ENCODE data around the gene CALN1. TPM values are rescaled to one million over a fixed set of nuclear protein-coding genes. Genes with fewer than 3 reads are reported as not detected.

CALN1 gene
- total RNA-seq, 1 experiment from 2014 or later, result not detected

GRCh38 chr7:72268090-72268489, 144.0 kb downstream of the CALN1 start:
- no peaks in the 10 kb centered on the region for H3K4me1 Mint-ChIP-seq (ENCODE audit: low read depth, unreplicated experiment)
- CTCF ChIA-PET, result no interaction called here
- intact Hi-C loops (cut with micrococcal nuclease; ENCODE audit: unreplicated experiment), result no loop called here
- no peak overlapping the region for H3K4me3 Mint-ChIP-seq (ENCODE audit: unreplicated experiment)
- Histone ChIP-seq H3K4me1 (no peaks in the 10 kb centered on the region), H3K27me3 (replicated peaks; ENCODE audit: control insufficient read depth, insufficient read depth, low read length) (no peaks in the 10 kb centered on the region), H3K9me3 (no peaks in the 10 kb centered on the region; the same call in 1 of the 2 replicates), H3K4me3 (ENCODE audit: low read depth, low read length) (no peak overlapping the region), H3K36me3 (ENCODE audit: control insufficient read depth, insufficient read depth, low read length) (no peaks in the 10 kb centered on the region)
- peaks cover 6% of the 10 kb centered on the region for H3K27me3 Mint-ChIP-seq (ENCODE audit: insufficient read depth, unreplicated experiment)
- TF ChIP-seq CTCF (IDR thresholded peaks at IDR 0.05; ENCODE audit: insufficient read depth in 1 of 2, low read depth in 1 of 2, low read length in 1 of 2, severe bottlenecking in 1 of 2, unreplicated experiment in 1 of 2), result no peak
- BruUV-seq (replicated peaks), result no TSS peak
- no peak overlapping the region for H3K27ac Mint-ChIP-seq (ENCODE audit: unreplicated experiment)
- no peaks in the 10 kb centered on the region for H3K9me3 Mint-ChIP-seq (ENCODE audit: unreplicated experiment)
- no peaks in the 10 kb centered on the region for H3K36me3 Mint-ChIP-seq (ENCODE audit: insufficient read depth, unreplicated experiment)
- POLR2A ChIA-PET, result no interaction called here
- DNase-seq, result no peak

- no peaks in the 10 kb centered on the region for H3K27me3 ChIP-seq (replicated peaks; ENCODE audit: control insufficient read depth, insufficient read depth, low read length)
- POLR2A ChIA-PET, result no interaction called here
- no peaks in the 10 kb centered on the region for H3K4me1 Mint-ChIP-seq (ENCODE audit: low read depth, unreplicated experiment)
- no peak overlapping the region for H3K27ac Mint-ChIP-seq (ENCODE audit: unreplicated experiment)
- no TSS peak for BruUV-seq (replicated peaks)
- H3K36me3 ChIP-seq (ENCODE audit: control insufficient read depth, insufficient read depth, low read length), result no peaks in the 10 kb centered on the region
- intact Hi-C loops (cut with micrococcal nuclease; ENCODE audit: unreplicated experiment), result no loop called here
- CTCF ChIA-PET, result no interaction called here
- no peak for TF ChIP-seq CTCF (IDR thresholded peaks at IDR 0.05; ENCODE audit: insufficient read depth in 1 of 2, low read depth in 1 of 2, low read length in 1 of 2, severe bottlenecking in 1 of 2, unreplicated experiment in 1 of 2)
- H3K9me3 ChIP-seq, result no peaks in the 10 kb centered on the region; the same call in 1 of the 2 replicates
- H3K4me3 Mint-ChIP-seq (ENCODE audit: unreplicated experiment), result no peak overlapping the region
- no peaks in the 10 kb centered on the region for H3K4me1 ChIP-seq
- no peaks in the 10 kb centered on the region for H3K36me3 Mint-ChIP-seq (ENCODE audit: insufficient read depth, unreplicated experiment)
- H3K4me3 ChIP-seq (ENCODE audit: low read depth, low read length), result no peak overlapping the region
- H3K27me3 Mint-ChIP-seq (ENCODE audit: insufficient read depth, unreplicated experiment), result peaks cover 8% of the 10 kb centered on the region
- H3K9me3 Mint-ChIP-seq (ENCODE audit: unreplicated experiment), result no peaks in the 10 kb centered on the region
- no peak for DNase-seq
Observed at GRCh38 chr7:72267291-72267800, 144.8 kb downstream of the CALN1 start.

- Mint-ChIP-seq H3K9me3 (ENCODE audit: unreplicated experiment) (no peaks in the 10 kb centered on the region), H3K27me3 (ENCODE audit: insufficient read depth, unreplicated experiment) (peaks cover 8% of the 10 kb centered on the region), H3K4me3 (ENCODE audit: unreplicated experiment) (no peak overlapping the region), H3K4me1 (ENCODE audit: low read depth, unreplicated experiment) (no peaks in the 10 kb centered on the region), H3K27ac (ENCODE audit: unreplicated experiment) (no peak overlapping the region), H3K36me3 (ENCODE audit: insufficient read depth, unreplicated experiment) (no peaks in the 10 kb centered on the region)
- Histone ChIP-seq H3K27me3 (replicated peaks; ENCODE audit: control insufficient read depth, insufficient read depth, low read length) (no peaks in the 10 kb centered on the region), H3K36me3 (ENCODE audit: control insufficient read depth, insufficient read depth, low read length) (no peaks in the 10 kb centered on the region), H3K4me1 (no peaks in the 10 kb centered on the region), H3K9me3 (no peaks in the 10 kb centered on the region; the same call in 1 of the 2 replicates), H3K4me3 (ENCODE audit: low read depth, low read length) (no peak overlapping the region)
- ChIA-PET CTCF (interaction anchor here (0.5 kb wide), 1 partner anchor 450 kb away, joined by 3 read pairs; no protein-coding TSS in a partner anchor), POLR2A (no interaction called here)
- TF ChIP-seq CTCF (IDR thresholded peaks at IDR 0.05; ENCODE audit: insufficient read depth in 1 of 2, low read depth in 1 of 2, low read length in 1 of 2, severe bottlenecking in 1 of 2, unreplicated experiment in 1 of 2), result no peak
- BruUV-seq (replicated peaks), result no TSS peak
- intact Hi-C loops (cut with micrococcal nuclease; ENCODE audit: unreplicated experiment), result no loop called here
- DNase-seq, result no peak
Observed at GRCh38 chr7:72266771-72267170, 145.4 kb downstream of the CALN1 start.

All from Caco-2 (cell line).